Measurements from ENCODE around the gene ADK.
A peak's percentile ranks its signal among the peaks of the same experiment; 100 is the strongest.
"Not testable (repeated sequence)": the region's sequence is repeated elsewhere in the genome, so short reads cannot be mapped to it uniquely, and the experiment has no call there.

The ADK gene

DNA sequence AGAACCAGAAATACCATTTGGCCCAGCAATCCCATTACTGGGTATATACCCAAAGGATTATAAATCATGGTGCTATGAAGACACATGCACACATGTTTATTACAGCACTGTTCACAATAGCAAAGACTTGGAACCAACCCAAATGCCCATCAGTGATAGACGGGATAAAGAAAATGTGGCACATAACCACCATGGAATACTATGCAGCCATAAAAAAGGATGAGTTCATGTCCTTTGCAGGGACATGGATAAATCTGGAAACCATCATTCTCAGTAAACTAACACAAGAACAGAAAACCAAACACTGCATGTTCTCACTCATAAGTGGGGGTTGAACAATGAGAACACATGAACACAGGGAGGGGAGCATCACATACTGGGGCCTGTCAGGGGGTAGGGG, 306.5 kb downstream of the ADK start:
- not testable (repeated sequence) for FAIRE-seq; DNase-seq (ENCODE audit: insufficient read length, low spot score)

GRCh38 chr10:74460812-74461211, 309.8 kb downstream of the ADK start:
- DNase-seq (ENCODE audit: insufficient read length, low spot score) (no peak), FAIRE-seq (no peak)

DNA sequence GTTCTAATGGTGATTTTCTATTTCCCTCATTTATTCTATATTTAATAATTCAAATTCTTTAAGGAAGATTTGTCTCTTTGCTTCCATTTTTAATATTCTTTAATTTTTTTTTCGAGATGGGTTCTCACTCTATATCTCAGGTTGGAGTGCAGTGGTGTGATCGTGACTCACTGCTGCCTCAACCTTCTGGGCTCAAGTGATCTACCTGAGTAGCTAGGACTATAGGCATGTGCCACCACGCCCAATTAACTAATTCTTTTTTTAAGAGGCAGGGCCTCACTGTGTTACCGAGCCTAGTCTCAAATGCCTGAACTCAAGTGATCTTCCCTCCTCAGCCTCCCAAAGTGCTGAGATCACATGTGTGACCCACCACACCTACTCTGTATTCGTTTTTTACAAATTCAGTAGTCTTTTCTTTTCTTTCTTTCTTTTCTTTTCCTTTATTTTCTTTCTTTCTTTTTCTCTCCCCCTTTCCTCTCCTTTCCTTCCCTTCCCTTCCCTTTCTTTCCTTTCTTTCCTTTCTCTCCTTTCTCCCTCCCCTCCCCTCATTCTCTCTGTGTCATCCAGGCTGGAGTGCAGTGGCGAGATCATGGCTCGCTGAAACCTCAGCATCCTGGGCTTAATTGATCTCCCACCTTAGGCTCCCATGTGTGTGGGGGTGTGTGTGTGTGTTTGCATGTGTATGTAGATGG, 323.1 kb downstream of the ADK start:
- FAIRE-seq (no peak), DNase-seq (ENCODE audit: insufficient read length, low spot score) (no peak)

DNA sequence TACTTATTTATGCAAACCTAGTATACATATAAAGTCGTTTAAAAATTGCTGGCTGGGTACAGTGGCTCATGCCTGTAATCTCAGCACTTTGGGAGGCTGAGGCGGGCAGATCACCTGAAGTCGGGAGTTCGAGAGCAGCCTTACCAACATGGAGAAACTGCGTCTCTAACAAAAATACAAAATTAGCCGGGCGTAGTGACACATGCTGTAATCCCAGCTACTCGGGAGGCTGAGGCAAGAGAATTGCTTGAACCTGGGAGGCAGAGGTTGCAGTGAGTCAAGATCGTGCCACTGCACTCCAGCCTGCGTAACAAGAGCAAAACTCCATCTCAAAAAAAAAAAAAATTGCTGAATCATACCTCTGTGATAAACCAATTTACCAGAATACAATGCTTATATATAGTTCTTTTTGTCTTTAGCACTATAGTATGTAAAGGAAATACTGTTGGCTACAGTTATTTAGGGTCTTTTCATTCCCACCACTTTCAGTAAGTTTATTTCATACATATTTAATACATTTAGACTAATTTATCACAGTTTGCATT, 325.2 kb downstream of the ADK start:
- not testable (repeated sequence) for DNase-seq (ENCODE audit: insufficient read length, low spot score); FAIRE-seq

DNA sequence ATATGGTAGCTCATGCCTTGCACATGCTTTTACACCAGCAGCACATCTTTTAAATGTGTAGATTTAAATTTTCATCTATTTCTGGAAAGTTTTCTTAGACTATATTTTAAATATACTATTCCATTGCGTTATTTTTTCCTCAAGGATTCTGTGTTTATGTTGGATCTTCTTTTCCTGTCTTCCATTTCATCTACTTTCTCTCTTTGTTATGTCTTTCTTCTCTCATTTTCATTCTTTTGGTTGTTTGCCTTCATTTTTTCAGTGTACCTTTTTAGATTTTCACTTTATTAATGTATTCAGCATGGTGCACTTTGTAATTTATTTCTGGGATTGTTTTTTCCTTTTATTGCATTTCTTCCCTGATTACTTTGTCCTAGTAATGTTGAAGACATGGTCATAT, 329.8 kb downstream of the ADK start:
- FAIRE-seq: no peak
- no peak for DNase-seq (ENCODE audit: insufficient read length, low spot score)

DNA sequence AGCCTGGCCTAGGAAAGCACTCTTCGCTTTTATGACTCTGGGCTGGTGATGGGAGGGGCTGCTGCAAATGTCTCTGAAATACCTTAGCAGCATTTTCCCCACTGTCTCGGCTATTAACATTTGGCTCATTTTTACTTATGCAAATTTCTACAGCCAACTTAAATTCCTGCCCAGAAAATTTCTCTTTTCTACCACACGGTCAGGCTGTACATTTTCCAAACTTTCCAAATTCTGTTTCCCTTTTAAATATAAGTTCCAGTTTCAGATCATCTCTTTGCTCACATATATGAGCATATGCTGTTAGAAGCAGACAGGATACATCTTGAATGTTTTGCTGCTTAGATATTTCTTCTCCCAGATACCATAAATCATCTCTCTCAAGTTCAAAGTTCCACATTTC, 332.3 kb downstream of the ADK start:
- FAIRE-seq (no peak), DNase-seq (ENCODE audit: insufficient read length, low spot score) (no peak)

GRCh38 chr10:74485283-74485682, 334.3 kb downstream of the ADK start:
- DNase-seq (ENCODE audit: insufficient read length, low spot score) (no peak), FAIRE-seq (no peak)

GRCh38 chr10:74486659-74487058, 335.6 kb downstream of the ADK start:
- DNase-seq (ENCODE audit: insufficient read length, low spot score) (no peak), FAIRE-seq (no peak)

GRCh38 chr10:74488907-74489306, 337.9 kb downstream of the ADK start:
- no peak for FAIRE-seq
- DNase-seq (ENCODE audit: insufficient read length, low spot score): no peak

- FAIRE-seq (peak; percentile 57), DNase-seq (ENCODE audit: insufficient read length, low spot score) (no peak)
Measured at GRCh38 chr10:74490551-74490950, 339.5 kb downstream of the ADK start.

GRCh38 chr10:74491014-74491413, 340.0 kb downstream of the ADK start:
- FAIRE-seq (no peak), DNase-seq (ENCODE audit: insufficient read length, low spot score) (no peak)

DNA sequence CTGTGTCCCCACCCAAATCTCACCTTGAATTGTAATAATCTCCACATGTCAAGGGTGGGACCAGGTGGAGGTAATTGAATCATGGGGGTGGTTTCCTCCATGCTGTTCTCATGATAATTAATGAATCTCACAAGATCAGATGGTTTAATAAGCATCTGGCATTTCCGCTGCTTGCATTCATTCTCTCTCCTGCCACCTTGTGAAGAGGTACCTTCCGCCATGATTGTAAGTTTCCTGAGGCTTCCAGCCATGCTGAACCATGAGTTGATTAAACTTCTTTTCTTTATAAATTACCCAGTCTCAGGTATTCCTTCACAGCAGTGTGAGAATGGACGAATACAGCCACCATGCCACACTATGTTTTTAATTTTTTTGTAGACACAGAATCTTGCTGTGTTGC, 345.3 kb downstream of the ADK start:
- not testable (repeated sequence) for FAIRE-seq

DNA sequence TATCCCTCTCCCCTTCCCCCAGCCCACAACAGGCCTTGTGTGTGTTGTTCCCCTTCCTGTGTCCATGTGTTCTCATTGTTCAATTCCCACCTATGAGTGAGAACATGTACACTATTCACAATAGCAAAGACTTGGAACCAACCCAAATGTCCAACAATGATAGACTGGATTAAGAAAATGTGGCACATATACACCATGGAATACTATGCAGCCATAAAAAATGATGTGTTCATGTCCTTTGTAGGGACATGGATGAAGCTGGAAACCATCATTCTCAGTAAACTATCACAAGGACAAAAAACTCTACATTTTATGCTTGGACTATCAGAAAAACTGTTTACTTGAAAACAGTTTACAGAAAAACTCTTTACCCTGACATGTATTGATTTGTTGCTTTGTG, 347.6 kb downstream of the ADK start:
- not testable (repeated sequence) for DNase-seq (ENCODE audit: insufficient read length, low spot score); FAIRE-seq

More for the DNA sequence above, 345.3 kb downstream of the ADK start:
- DNase-seq (ENCODE audit: insufficient read length, low spot score): not testable (repeated sequence)

DNA sequence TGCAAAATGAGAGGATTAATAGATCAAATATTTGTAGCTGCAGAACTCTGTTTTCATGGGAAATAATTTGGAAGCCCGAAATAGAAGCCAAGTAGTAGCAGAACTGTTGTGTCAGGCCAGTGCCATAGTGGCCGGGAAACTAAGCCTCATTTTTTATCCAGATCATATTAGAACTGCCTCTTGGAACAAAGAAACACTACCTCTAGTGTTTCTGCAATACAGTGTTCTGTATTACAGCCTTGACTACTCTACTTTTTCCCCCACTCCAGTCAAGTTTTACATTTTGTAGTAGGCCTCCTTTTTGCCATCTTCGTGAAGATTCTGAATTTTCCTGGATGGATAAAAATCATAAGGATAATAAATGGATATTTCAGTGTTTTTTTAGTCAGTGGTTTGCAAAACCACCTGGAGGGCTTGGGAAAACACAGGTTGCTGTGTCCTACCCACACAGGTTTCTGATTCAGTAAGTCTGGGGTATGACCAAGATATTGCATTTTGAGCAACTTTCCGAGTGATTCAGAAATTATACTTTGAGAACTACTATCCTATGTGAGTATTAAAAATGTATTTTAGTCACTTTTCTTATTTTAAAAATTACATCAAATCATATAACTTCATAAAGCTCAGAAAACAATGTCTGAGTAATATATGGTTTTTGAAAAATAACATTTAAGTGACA, 349.1 kb downstream of the ADK start:
- peak; percentile 68 for FAIRE-seq
- no peak for DNase-seq (ENCODE audit: insufficient read length, low spot score)

- FAIRE-seq: peak; percentile 33
- no peak for DNase-seq (ENCODE audit: insufficient read length, low spot score)
Measured at GRCh38 chr10:74500816-74501215, 349.8 kb downstream of the ADK start.

DNA sequence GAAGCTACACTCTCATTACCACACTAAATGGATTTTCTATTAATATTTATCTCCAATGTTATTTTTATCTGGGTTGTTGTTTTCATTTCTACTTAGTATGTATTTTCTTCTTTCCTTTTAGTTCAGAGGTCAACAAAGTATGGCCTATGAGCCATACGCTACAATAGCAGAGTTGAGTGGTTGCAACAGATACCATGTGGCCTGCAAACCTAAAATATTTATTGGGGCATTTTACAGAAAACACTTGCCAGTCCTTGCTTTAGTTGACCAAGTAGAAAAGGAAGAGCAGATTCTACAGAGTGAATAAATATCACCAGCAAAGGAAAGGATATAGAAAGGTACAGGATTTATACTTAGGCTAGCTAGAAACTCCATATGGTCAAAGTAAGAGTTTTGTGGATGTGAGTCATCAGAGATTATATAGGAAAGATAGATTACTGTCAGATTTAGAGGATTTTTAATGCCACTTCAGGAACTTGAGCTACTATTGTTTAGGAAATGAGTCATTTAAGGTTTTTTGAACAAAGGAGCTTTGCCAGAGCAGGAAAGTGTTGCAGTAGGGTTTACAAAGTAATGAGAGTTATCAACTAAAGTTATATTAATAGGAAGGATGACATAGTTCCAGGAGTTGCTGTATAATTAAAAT, 352.1 kb downstream of the ADK start:
- FAIRE-seq: no peak
- DNase-seq (ENCODE audit: insufficient read length, low spot score): no peak

GRCh38 chr10:74507951-74508350, 356.9 kb downstream of the ADK start:
- no peak for FAIRE-seq
- DNase-seq (ENCODE audit: insufficient read length, low spot score): no peak

DNA sequence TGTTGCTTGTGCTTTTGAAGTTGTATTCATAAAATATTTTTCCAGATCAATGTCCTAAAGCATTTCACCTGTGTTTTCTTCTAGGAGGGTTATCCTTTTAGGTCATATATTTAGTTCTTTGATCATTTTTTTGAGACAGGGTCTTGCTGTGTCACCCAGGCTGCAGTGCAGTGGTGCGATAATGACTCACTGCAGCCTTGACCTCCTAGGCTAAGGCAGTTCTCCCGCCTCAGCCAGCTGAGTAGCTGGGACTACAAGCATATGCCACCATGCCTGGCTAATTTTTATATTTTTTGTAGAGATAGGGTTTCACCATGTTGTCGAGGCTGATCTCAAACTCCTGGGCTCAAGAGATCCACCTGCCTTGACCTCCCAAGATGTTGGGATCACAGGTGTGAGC, 359.6 kb downstream of the ADK start:
- DNase-seq (ENCODE audit: insufficient read length, low spot score) (no peak), FAIRE-seq (no peak)

GRCh38 chr10:74511051-74511450, 360.0 kb downstream of the ADK start:
- FAIRE-seq: no peak
- no peak for DNase-seq (ENCODE audit: insufficient read length, low spot score)

- DNase-seq (ENCODE audit: insufficient read length, low spot score): no peak
- peak; percentile 52 for FAIRE-seq
Measured at GRCh38 chr10:74514322-74514721, 363.3 kb downstream of the ADK start.

DNA sequence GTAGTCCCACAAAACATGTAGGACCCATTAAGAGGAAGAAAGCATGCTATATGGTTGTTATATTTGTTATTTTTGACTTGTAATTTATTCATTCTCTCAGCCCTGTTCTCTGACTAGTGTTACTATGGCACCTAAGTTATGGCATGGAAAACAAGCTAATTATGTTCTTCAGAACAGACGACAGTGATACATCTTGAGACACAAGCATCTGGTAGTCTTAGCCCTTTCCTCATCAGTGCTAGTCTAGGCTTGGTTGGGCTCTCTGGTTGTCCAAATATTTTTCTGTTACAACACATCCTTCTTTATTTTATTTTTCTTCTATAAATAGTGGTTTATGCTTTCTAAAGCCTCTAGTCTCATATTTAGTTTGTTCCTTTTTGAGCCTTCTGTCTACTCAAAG, 367.0 kb downstream of the ADK start:
- FAIRE-seq: no peak

DNA sequence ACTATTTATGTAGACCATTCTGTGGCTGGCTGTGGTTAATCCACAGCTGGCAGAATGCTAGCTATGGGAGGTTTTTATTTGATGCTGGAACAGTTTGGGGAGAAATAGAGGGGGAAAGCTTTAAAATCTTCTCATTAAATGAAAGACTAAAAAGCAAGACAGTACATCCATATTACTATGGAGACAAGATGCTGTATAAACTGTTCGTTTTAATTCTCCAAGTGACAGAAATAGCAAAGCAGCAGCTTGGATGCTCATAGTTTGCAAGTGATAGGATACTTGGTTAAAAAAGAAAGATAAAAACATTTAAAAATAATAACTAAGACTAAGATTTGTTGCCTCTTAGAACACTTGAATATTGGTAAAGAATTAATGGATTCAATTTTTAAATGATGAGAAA, 370.5 kb downstream of the ADK start:
- DNase-seq (ENCODE audit: insufficient read length, low spot score) (no peak), FAIRE-seq (no peak)

More for the DNA sequence above, 367.0 kb downstream of the ADK start:
- no peak for DNase-seq (ENCODE audit: insufficient read length, low spot score)

All from GM19239 (cell line).